ENCODE measurements around the gene IGFBP3. TPM values are rescaled to one million over a fixed set of nuclear protein-coding genes. Genes with fewer than 3 reads are reported as not detected.

IGFBP3 gene
- total and polyA plus RNA-seq, 2 experiments from 2014 or later = 268 to 632 TPM

DNA sequence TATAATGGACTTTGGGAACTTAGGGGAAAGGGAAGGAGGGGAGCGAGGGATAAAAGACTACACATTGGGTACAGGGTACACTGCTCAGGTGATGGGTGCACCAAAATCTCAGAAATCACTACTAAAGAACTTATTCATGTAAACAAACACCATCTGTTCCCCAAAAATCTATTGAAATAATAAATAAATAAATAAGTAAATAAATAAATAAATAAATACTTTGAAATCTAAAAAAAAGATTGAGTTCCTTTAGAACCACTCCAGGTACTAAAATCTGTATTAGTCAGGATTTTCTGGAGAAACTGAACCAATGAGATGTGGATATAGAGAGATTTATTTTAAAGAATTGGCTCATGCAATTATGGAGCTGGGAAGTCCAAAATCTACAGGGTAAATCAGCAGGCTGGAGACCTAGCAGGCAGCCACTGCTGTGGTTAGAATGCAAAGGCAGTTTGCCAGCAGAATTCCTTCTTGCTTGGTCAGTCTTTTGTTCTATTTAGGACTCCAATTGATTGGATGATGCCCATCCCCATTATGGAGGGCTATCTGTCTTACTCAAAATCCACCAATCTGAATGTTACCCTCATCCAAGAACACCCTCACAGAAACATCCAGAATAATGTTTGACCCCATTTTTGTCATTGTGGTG lies 23.9 kb downstream of the IGFBP3 start:
- TF ChIP-seq, protein P1, sequence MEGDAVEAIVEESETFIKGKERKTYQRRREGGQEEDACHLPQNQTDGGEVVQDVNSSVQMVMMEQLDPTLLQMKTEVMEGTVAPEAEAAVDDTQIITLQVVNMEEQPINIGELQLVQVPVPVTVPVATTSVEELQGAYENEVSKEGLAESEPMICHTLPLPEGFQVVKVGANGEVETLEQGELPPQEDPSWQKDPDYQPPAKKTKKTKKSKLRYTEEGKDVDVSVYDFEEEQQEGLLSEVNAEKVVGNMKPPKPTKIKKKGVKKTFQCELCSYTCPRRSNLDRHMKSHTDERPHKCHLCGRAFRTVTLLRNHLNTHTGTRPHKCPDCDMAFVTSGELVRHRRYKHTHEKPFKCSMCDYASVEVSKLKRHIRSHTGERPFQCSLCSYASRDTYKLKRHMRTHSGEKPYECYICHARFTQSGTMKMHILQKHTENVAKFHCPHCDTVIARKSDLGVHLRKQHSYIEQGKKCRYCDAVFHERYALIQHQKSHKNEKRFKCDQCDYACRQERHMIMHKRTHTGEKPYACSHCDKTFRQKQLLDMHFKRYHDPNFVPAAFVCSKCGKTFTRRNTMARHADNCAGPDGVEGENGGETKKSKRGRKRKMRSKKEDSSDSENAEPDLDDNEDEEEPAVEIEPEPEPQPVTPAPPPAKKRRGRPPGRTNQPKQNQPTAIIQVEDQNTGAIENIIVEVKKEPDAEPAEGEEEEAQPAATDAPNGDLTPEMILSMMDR (IDR thresholded peaks at IDR 0.05; ENCODE audit: poor library complexity) = no peak
- TF ChIP-seq EZH2phosphoT487 (IDR thresholded peaks at IDR 0.05; ENCODE audit: low read depth, severe bottlenecking, unreplicated experiment) = no peak
- no peak for TF ChIP-seq EZH2 (IDR thresholded peaks at IDR 0.05; ENCODE audit: borderline replicate concordance)
- no peaks in the 10 kb centered on the region for H3K9me3 ChIP-seq (ENCODE audit: low read depth)
- H2AFZ ChIP-seq = no peak overlapping the region
- no peaks in the 10 kb centered on the region for H3K27me3 ChIP-seq
- H3K4me1 ChIP-seq (ENCODE audit: insufficient read depth) = no peaks in the 10 kb centered on the region
- no peaks in the 10 kb centered on the region for H3K9me2 ChIP-seq (replicated peaks; ENCODE audit: insufficient read depth)
- H3K79me2 ChIP-seq = no peaks in the 10 kb centered on the region
- no peaks in the 10 kb centered on the region for H3K36me3 ChIP-seq (replicated peaks; ENCODE audit: insufficient read depth, low read depth)
- H3K4me3 ChIP-seq = no peak overlapping the region
- no peak overlapping the region for H3K27ac ChIP-seq
- 100% methylated on average over 1 of the region's 1 CpG for WGBS (ENCODE audit: low lambda C conversion rate, missing lambda C conversion rate)
- no peak for DNase-seq (ENCODE audit: low spot score)
- no peaks in the 10 kb centered on the region for H4K20me1 ChIP-seq (ENCODE audit: insufficient read depth, poor library complexity, severe bottlenecking)
- no peak overlapping the region for H3K4me2 ChIP-seq

DNA sequence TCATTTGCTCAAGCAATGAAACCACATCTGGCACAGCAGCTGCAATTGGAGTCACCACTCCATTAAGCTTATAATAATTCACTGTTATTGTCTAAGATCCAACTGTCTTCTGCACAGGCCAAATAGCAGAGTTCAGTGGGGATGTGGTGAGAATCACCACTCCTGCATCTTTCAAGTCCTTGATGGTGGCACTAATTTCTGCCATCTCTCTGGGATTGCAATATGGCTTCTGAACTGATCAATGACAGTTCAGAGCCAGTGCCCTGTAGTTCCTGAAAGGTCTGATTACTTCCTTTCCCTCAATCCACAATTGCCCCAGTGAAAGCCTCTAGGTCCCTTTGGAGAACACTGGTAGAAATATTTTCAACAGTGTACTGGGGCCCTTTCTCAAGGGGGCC lies 26.4 kb downstream of the IGFBP3 start:
- Histone ChIP-seq H3K9me3 (ENCODE audit: low read depth) (no peaks in the 10 kb centered on the region), H4K20me1 (ENCODE audit: insufficient read depth, poor library complexity, severe bottlenecking) (no peaks in the 10 kb centered on the region), H3K27ac (no peak overlapping the region), H3K9me2 (replicated peaks; ENCODE audit: insufficient read depth) (no peaks in the 10 kb centered on the region), H3K4me3 (no peak overlapping the region), H3K27me3 (peaks cover 8% of the 10 kb centered on the region), H3K79me2 (no peaks in the 10 kb centered on the region), H3K4me2 (no peak overlapping the region), H3K36me3 (replicated peaks; ENCODE audit: insufficient read depth, low read depth) (no peaks in the 10 kb centered on the region), H3K4me1 (ENCODE audit: insufficient read depth) (no peaks in the 10 kb centered on the region), H2AFZ (no peak overlapping the region)
- DNase-seq (ENCODE audit: low spot score) = no peak
- TF ChIP-seq EZH2 (IDR thresholded peaks at IDR 0.05; ENCODE audit: borderline replicate concordance) = no peak
- TF ChIP-seq EZH2phosphoT487 (IDR thresholded peaks at IDR 0.05; ENCODE audit: low read depth, severe bottlenecking, unreplicated experiment) = no peak
- TF ChIP-seq, protein P1 (IDR thresholded peaks at IDR 0.05; ENCODE audit: poor library complexity) = no peak

DNA sequence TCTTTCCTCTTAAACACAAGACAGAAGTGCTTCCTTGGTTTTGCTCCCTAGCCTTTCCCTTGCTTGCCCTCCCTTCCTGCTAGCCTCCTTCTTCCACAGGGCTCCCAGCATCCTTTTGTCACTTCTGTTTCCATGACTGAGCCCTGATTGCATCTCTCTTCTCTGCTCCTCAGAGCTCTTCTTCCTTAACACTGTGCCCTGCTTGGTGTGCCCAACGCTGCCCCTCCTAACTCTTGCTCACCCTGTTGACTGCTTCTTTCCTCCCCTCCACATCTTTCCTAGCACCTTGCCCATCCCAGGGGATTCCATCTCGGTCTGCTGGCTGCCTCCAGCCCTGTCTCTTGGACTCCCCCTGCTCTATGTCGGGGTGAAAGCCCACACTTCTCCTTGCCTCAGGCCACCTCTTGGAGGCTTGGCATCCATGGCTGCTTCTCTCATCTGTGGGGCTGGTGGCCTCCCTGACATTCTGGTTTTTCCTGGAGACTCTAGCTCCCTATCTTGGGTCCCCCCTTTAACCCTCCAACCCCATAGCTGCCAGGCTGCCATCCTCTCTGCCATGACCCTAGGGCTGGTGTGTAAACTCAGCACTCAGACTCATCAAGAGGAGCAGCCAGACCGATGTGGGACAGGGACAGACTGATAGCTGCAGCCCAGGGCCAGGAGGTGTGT lies 26.9 kb downstream of the IGFBP3 start:
- no peak for DNase-seq (ENCODE audit: low spot score)
- H3K36me3 ChIP-seq (replicated peaks; ENCODE audit: insufficient read depth, low read depth) = no peaks in the 10 kb centered on the region
- H3K9me2 ChIP-seq (replicated peaks; ENCODE audit: insufficient read depth) = no peaks in the 10 kb centered on the region
- WGBS (ENCODE audit: low lambda C conversion rate, missing lambda C conversion rate) = 83% methylated on average over 4 of the region's 4 CpGs
- peaks cover 2% of the 10 kb centered on the region for H3K4me1 ChIP-seq (ENCODE audit: insufficient read depth)
- H3K9me3 ChIP-seq (ENCODE audit: low read depth) = no peaks in the 10 kb centered on the region
- peaks cover 14% of the 10 kb centered on the region for H3K27me3 ChIP-seq
- H3K79me2 ChIP-seq = no peaks in the 10 kb centered on the region
- H2AFZ ChIP-seq = no peak overlapping the region
- no peak overlapping the region for H3K4me3 ChIP-seq
- H3K4me2 ChIP-seq = no peak overlapping the region
- H3K27ac ChIP-seq = no peak overlapping the region
- no peak for TF ChIP-seq EZH2 (IDR thresholded peaks at IDR 0.05; ENCODE audit: borderline replicate concordance)
- TF ChIP-seq, protein P1 (IDR thresholded peaks at IDR 0.05; ENCODE audit: poor library complexity) = no peak
- no peak for TF ChIP-seq EZH2phosphoT487 (IDR thresholded peaks at IDR 0.05; ENCODE audit: low read depth, severe bottlenecking, unreplicated experiment)
- H4K20me1 ChIP-seq (ENCODE audit: insufficient read depth, poor library complexity, severe bottlenecking) = no peaks in the 10 kb centered on the region
